ENCODE data around the gene DNAI2.

The DNAI2 gene

GRCh38 chr17:74245145-74245831 is 28.7 kb upstream of the DNAI2 start:
- Histone ChIP-seq H3K9ac (ENCODE audit: low read length) (no peak overlapping the region), H3K27ac (ENCODE audit: low read depth, low read length) (no peak overlapping the region), H3K4me1 (ENCODE audit: control insufficient read depth, insufficient read depth, low read length) (peaks cover 27% of the 10 kb centered on the region), H3K36me3 (ENCODE audit: control insufficient read depth, insufficient read depth, low read length) (no peaks in the 10 kb centered on the region), H3K4me3 (ENCODE audit: low read depth, low read length) (peak overlapping the region; percentile 20; the same call in 1 of the 2 replicates), H3K27me3 (ENCODE audit: control insufficient read depth, insufficient read depth, low read length) (peaks cover 9% of the 10 kb centered on the region; the same call in 1 of the 2 replicates), H3K9me3 (ENCODE audit: control insufficient read depth, insufficient read depth, low read depth, low read length) (peaks cover 10% of the 10 kb centered on the region; the same call in 1 of the 2 replicates)

GRCh38 chr17:74245871-74246270 is 28.2 kb upstream of the DNAI2 start:
- H3K9me3 ChIP-seq (ENCODE audit: control insufficient read depth, insufficient read depth, low read depth, low read length), result peaks cover 10% of the 10 kb centered on the region; the same call in 1 of the 2 replicates
- no peak overlapping the region for H3K4me3 ChIP-seq (ENCODE audit: low read depth, low read length)
- H3K27ac ChIP-seq (ENCODE audit: low read depth, low read length), result no peak overlapping the region
- peaks cover 9% of the 10 kb centered on the region; the same call in 1 of the 2 replicates for H3K27me3 ChIP-seq (ENCODE audit: control insufficient read depth, insufficient read depth, low read length)
- peaks cover 21% of the 10 kb centered on the region for H3K4me1 ChIP-seq (ENCODE audit: control insufficient read depth, insufficient read depth, low read length)
- H3K36me3 ChIP-seq (ENCODE audit: control insufficient read depth, insufficient read depth, low read length), result no peaks in the 10 kb centered on the region
- no peak overlapping the region for H3K9ac ChIP-seq (ENCODE audit: low read length)

GRCh38 chr17:74249590-74250270 is 24.3 kb upstream of the DNAI2 start:
- H3K27me3 ChIP-seq (ENCODE audit: control insufficient read depth, insufficient read depth, low read length), result peaks cover 3% of the 10 kb centered on the region; the same call in 1 of the 2 replicates
- H3K4me1 ChIP-seq (ENCODE audit: control insufficient read depth, insufficient read depth, low read length), result peaks cover 19% of the 10 kb centered on the region
- H3K27ac ChIP-seq (ENCODE audit: low read depth, low read length), result no peak overlapping the region
- H3K9me3 ChIP-seq (ENCODE audit: control insufficient read depth, insufficient read depth, low read depth, low read length), result peaks cover 10% of the 10 kb centered on the region; the same call in 1 of the 2 replicates
- H3K4me3 ChIP-seq (ENCODE audit: low read depth, low read length), result no peak overlapping the region
- no peaks in the 10 kb centered on the region for H3K36me3 ChIP-seq (ENCODE audit: control insufficient read depth, insufficient read depth, low read length)
- H3K9ac ChIP-seq (ENCODE audit: low read length), result no peak overlapping the region

- H3K36me3 ChIP-seq (ENCODE audit: control insufficient read depth, insufficient read depth, low read length), result no peaks in the 10 kb centered on the region
- H3K27me3 ChIP-seq (ENCODE audit: control insufficient read depth, insufficient read depth, low read length), result no peaks in the 10 kb centered on the region
- peaks cover 10% of the 10 kb centered on the region; the same call in 1 of the 2 replicates for H3K9me3 ChIP-seq (ENCODE audit: control insufficient read depth, insufficient read depth, low read depth, low read length)
- peaks cover 12% of the 10 kb centered on the region for H3K4me1 ChIP-seq (ENCODE audit: control insufficient read depth, insufficient read depth, low read length)
- H3K9ac ChIP-seq (ENCODE audit: low read length), result no peak overlapping the region
- no peak overlapping the region for H3K4me3 ChIP-seq (ENCODE audit: low read depth, low read length)
- no peak overlapping the region for H3K27ac ChIP-seq (ENCODE audit: low read depth, low read length)
Observed at GRCh38 chr17:74250324-74250995, 23.6 kb upstream of the DNAI2 start.

- peaks cover 9% of the 10 kb centered on the region for H3K4me1 ChIP-seq (ENCODE audit: control insufficient read depth, insufficient read depth, low read length)
- peaks cover 10% of the 10 kb centered on the region; the same call in 1 of the 2 replicates for H3K9me3 ChIP-seq (ENCODE audit: control insufficient read depth, insufficient read depth, low read depth, low read length)
- H3K4me3 ChIP-seq (ENCODE audit: low read depth, low read length), result no peak overlapping the region
- no peaks in the 10 kb centered on the region for H3K36me3 ChIP-seq (ENCODE audit: control insufficient read depth, insufficient read depth, low read length)
- H3K27me3 ChIP-seq (ENCODE audit: control insufficient read depth, insufficient read depth, low read length), result no peaks in the 10 kb centered on the region
- H3K9ac ChIP-seq (ENCODE audit: low read length), result no peak overlapping the region
- no peak overlapping the region for H3K27ac ChIP-seq (ENCODE audit: low read depth, low read length)
Observed at GRCh38 chr17:74251051-74251450, 23.0 kb upstream of the DNAI2 start.

- Histone ChIP-seq H3K27me3 (ENCODE audit: control insufficient read depth, insufficient read depth, low read length) (no peaks in the 10 kb centered on the region), H3K9me3 (ENCODE audit: control insufficient read depth, insufficient read depth, low read depth, low read length) (peaks cover 5% of the 10 kb centered on the region; the same call in 1 of the 2 replicates), H3K36me3 (ENCODE audit: control insufficient read depth, insufficient read depth, low read length) (no peaks in the 10 kb centered on the region), H3K4me3 (ENCODE audit: low read depth, low read length) (no peak overlapping the region), H3K4me1 (ENCODE audit: control insufficient read depth, insufficient read depth, low read length) (0 out of 2 replicates have a peak, but pooled peaks cover 5% of the 10 kb centered on the region), H3K27ac (ENCODE audit: low read depth, low read length) (no peak overlapping the region), H3K9ac (ENCODE audit: low read length) (no peak overlapping the region)
Observed at GRCh38 chr17:74251569-74251968, 22.5 kb upstream of the DNAI2 start.

- no peaks in the 10 kb centered on the region for H3K36me3 ChIP-seq (ENCODE audit: control insufficient read depth, insufficient read depth, low read length)
- H3K9ac ChIP-seq (ENCODE audit: low read length), result no peak overlapping the region
- no peak overlapping the region for H3K27ac ChIP-seq (ENCODE audit: low read depth, low read length)
- H3K4me3 ChIP-seq (ENCODE audit: low read depth, low read length), result no peak overlapping the region
- H3K27me3 ChIP-seq (ENCODE audit: control insufficient read depth, insufficient read depth, low read length), result no peaks in the 10 kb centered on the region
- 0 out of 2 replicates have a peak, but pooled peaks cover 5% of the 10 kb centered on the region for H3K4me1 ChIP-seq (ENCODE audit: control insufficient read depth, insufficient read depth, low read length)
- peaks cover 1% of the 10 kb centered on the region; the same call in 1 of the 2 replicates for H3K9me3 ChIP-seq (ENCODE audit: control insufficient read depth, insufficient read depth, low read depth, low read length)
Observed at GRCh38 chr17:74252211-74252610, 21.8 kb upstream of the DNAI2 start.

GRCh38 chr17:74253036-74253435 is 21.0 kb upstream of the DNAI2 start:
- H3K4me1 ChIP-seq (ENCODE audit: control insufficient read depth, insufficient read depth, low read length), result 0 out of 2 replicates have a peak, but pooled peaks cover 5% of the 10 kb centered on the region
- no peak overlapping the region for H3K4me3 ChIP-seq (ENCODE audit: low read depth, low read length)
- H3K27ac ChIP-seq (ENCODE audit: low read depth, low read length), result no peak overlapping the region
- no peak overlapping the region for H3K9ac ChIP-seq (ENCODE audit: low read length)
- H3K36me3 ChIP-seq (ENCODE audit: control insufficient read depth, insufficient read depth, low read length), result no peaks in the 10 kb centered on the region
- no peaks in the 10 kb centered on the region for H3K27me3 ChIP-seq (ENCODE audit: control insufficient read depth, insufficient read depth, low read length)
- H3K9me3 ChIP-seq (ENCODE audit: control insufficient read depth, insufficient read depth, low read depth, low read length), result no peaks in the 10 kb centered on the region

GRCh38 chr17:74257311-74257710 is 16.7 kb upstream of the DNAI2 start:
- H3K9me3 ChIP-seq (ENCODE audit: control insufficient read depth, insufficient read depth, low read depth, low read length), result no peaks in the 10 kb centered on the region
- H3K4me1 ChIP-seq (ENCODE audit: control insufficient read depth, insufficient read depth, low read length), result peaks cover 21% of the 10 kb centered on the region
- no peak overlapping the region for H3K4me3 ChIP-seq (ENCODE audit: low read depth, low read length)
- no peak overlapping the region for H3K27ac ChIP-seq (ENCODE audit: low read depth, low read length)
- H3K9ac ChIP-seq (ENCODE audit: low read length), result no peak overlapping the region
- H3K27me3 ChIP-seq (ENCODE audit: control insufficient read depth, insufficient read depth, low read length), result no peaks in the 10 kb centered on the region
- no peaks in the 10 kb centered on the region for H3K36me3 ChIP-seq (ENCODE audit: control insufficient read depth, insufficient read depth, low read length)

GRCh38 chr17:74259667-74260524 is 14.1 kb upstream of the DNAI2 start:
- no peaks in the 10 kb centered on the region for H3K27me3 ChIP-seq (ENCODE audit: control insufficient read depth, insufficient read depth, low read length)
- H3K9me3 ChIP-seq (ENCODE audit: control insufficient read depth, insufficient read depth, low read depth, low read length), result no peaks in the 10 kb centered on the region
- H3K36me3 ChIP-seq (ENCODE audit: control insufficient read depth, insufficient read depth, low read length), result no peaks in the 10 kb centered on the region
- H3K27ac ChIP-seq (ENCODE audit: low read depth, low read length), result no peak overlapping the region
- no peak overlapping the region for H3K9ac ChIP-seq (ENCODE audit: low read length)
- H3K4me3 ChIP-seq (ENCODE audit: low read depth, low read length), result no peak overlapping the region
- peaks cover 21% of the 10 kb centered on the region for H3K4me1 ChIP-seq (ENCODE audit: control insufficient read depth, insufficient read depth, low read length)

All from HUES6 (cell line).